ENCODE data around the gene UBAC2.

DNA sequence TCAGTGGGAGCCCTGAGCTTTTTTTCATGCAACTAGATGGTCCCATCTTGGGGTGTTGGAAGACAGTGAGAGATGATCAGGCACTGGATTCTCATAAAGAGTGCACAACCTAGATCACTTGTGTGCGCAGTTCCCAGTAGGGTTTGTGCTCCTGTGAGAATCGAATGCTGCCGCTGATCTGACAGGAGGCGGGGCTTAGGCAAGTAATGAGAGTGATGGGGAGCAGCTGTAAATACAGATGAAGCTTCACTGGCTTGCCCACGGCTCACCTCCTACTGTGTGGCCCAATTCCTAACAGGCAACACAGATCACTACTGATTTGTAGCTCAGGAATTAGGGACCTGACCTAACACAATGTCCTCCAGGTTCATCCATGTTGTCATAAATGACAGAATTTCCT lies 43.6 kb upstream of the UBAC2 start:
- TF ChIP-seq, protein P1, sequence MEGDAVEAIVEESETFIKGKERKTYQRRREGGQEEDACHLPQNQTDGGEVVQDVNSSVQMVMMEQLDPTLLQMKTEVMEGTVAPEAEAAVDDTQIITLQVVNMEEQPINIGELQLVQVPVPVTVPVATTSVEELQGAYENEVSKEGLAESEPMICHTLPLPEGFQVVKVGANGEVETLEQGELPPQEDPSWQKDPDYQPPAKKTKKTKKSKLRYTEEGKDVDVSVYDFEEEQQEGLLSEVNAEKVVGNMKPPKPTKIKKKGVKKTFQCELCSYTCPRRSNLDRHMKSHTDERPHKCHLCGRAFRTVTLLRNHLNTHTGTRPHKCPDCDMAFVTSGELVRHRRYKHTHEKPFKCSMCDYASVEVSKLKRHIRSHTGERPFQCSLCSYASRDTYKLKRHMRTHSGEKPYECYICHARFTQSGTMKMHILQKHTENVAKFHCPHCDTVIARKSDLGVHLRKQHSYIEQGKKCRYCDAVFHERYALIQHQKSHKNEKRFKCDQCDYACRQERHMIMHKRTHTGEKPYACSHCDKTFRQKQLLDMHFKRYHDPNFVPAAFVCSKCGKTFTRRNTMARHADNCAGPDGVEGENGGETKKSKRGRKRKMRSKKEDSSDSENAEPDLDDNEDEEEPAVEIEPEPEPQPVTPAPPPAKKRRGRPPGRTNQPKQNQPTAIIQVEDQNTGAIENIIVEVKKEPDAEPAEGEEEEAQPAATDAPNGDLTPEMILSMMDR (IDR thresholded peaks at IDR 0.05): no peak
- no peak for TF ChIP-seq POLR2AphosphoS5 (IDR thresholded peaks at IDR 0.05; ENCODE audit: insufficient read depth in 1 of 2, low read depth in 1 of 2)
